ENCODE measurements around the gene CACNG8. TPM values are rescaled to one million over a fixed set of nuclear protein-coding genes. Genes with fewer than 3 reads are reported as not detected.

The CACNG8 gene
- total RNA-seq, 4 donors from 2014 or later = under 0.01 TPM; not detected in 3

DNA sequence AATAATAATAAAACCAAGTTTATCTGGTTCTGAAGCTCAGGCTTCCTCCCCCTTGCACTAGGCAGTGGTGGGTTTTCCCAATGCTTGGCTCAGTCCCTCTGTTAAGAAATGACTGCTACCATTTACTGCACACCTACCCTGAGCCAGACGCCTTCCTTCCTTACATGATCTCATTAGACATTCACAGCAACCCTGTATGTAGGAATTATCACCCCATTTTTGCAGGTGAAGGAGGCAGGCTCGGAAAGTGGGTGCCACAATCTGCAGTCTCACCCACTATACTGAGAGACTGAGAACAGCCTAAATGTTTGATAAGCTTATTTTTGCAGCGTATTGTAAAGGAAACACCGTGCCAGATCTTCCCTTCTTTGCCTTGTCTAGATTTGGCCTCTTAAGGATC lies 18.3 kb upstream of the CACNG8 start:
- TF ChIP-seq CTCF (IDR thresholded peaks at IDR 0.05; ENCODE audit: low read depth) = no peak

DNA sequence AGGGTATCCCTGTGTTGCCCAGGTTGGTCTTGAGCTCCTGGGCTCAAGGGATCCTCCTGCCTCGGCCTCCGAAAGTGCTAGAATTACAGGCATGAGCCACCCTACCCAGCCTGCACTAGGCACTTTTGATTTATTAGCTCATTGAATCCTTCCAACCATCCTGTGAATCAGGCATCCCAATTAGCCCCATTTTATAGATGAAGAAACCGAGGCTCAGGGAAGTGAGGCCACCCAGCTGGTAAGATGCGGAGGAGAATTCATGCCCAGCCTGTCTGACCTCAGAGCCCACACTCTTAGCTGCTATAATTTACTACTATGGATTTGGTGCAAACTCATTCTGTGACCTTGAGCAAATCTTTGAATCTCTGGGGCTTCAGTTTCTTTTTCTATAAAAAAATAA lies 17.8 kb upstream of the CACNG8 start:
- TF ChIP-seq CTCF (IDR thresholded peaks at IDR 0.05; ENCODE audit: low read depth) = no peak

DNA sequence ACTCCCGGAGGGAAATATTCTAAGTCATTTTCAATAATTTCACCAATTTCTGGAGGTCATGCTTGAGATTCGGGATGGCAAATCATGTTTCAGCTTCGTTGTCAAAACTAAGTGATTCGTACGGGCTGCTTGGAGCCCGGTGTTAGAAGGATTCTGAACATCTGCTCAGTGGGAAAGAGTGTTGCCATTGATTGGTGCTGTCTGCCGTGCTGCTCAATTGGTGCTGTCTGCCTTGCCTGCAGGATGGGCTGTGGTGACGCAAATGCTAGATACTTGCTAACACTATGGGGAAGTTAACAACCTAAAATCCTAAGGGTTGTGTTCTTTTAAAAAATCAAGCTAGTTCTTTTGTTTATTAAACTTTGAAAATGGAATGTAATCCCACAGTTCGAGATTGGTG lies 17.3 kb upstream of the CACNG8 start:
- TF ChIP-seq CTCF (IDR thresholded peaks at IDR 0.05; ENCODE audit: low read depth) = no peak

GRCh38 chr19:53945998-53946397 lies 16.7 kb upstream of the CACNG8 start:
- TF ChIP-seq CTCF (IDR thresholded peaks at IDR 0.05; ENCODE audit: low read depth) = no peak

DNA sequence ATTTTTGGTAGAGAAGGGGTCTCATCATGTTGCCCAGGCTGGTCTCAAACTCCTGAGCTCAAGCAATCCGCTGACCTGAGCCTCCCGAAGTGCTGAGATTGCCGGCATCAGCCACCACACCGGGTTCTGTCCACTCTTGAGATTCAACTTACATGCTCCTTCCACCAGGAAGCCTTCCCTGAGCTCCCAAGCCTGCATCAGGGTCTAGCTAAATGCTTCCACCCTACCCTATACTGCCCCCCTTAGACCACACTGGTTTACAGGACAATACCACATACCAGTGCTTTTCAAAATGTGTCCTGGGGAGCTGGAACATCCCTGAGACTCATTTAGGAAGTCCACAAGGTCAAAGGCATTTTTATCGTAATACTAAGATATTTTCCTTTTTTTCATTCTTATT lies 15.1 kb upstream of the CACNG8 start:
- TF ChIP-seq CTCF (IDR thresholded peaks at IDR 0.05; ENCODE audit: low read depth) = no peak

DNA sequence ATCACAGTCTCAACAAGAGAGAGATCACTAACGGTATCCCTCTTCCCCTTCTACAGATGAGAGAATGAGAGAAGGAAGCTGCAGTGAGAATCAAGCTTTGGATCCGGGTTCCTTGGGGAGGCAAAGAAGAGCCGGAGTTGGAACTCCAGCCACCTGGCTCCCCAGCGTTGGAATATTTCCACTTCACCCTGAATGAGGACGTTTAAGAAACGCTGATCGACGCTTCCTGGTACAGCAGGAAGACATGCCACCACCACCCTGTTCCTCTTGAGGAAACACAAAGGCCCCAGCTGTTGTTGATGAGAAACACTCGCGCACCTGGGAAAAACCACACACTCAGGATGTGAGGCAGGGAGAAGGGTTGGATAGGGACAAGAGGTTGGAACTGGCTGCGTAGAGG lies 11.3 kb upstream of the CACNG8 start:
- TF ChIP-seq CTCF (IDR thresholded peaks at IDR 0.05; ENCODE audit: low read depth) = no peak

DNA sequence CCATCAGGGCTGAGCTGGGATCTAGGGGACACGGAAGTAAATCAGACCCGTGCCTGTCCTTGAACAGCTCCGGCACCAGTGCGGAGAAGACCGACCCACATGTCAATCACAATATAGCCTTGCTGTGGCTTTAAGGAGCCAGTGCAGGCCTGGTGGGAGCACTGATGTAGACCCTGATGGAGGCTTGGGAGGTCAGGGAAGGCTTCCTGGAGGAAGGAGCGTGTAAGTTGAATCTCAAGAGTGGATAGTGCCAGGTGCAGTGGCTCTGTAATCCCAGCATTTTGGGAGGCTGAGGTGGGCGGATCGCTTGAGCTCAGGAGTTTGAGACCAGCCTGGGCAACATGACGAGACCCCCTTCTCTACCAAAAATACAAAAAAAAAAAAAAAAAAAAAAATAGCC lies 10.8 kb upstream of the CACNG8 start:
- TF ChIP-seq CTCF (IDR thresholded peaks at IDR 0.05; ENCODE audit: low read depth) = no peak

GRCh38 chr19:53953383-53953782 lies 9.4 kb upstream of the CACNG8 start:
- no peak for TF ChIP-seq CTCF (IDR thresholded peaks at IDR 0.05; ENCODE audit: low read depth)

Data from subcutaneous adipose tissue (tissue), 4 donors.